Stimulated activated CD4-positive, alpha-beta T cell treated with anti-CD3 and anti-CD28 coated beads, TNF-alpha, amount 100 ng/mL, for 48 hours (primary cell): ENCODE data around the gene FGF21.
"Not testable (repeated sequence)": the region's sequence is repeated elsewhere in the genome, so short reads cannot be mapped to it uniquely, and the experiment has no call there.

Experiments
- DNase-seq, 3 donors: peaks; one replicate each; pipeline ENCODE4 v3.0.0-alpha.2; 2020; ENCODE audit warnings: low read depth in 3 of 3

FGF21 gene

GRCh38 chr19:48751845-48752495 lies 3.4 kb upstream of the FGF21 start:
- no peak for DNase-seq

- no peak for DNase-seq
Measured at GRCh38 chr19:48752496-48753365, 2.6 kb upstream of the FGF21 start, which contains the start of gene FUT1. TSS of gene FUT1 (minus strand) at chr19:48752641. CDS start at chr19:48751281, 1,360 bp downstream.

- no peak for DNase-seq
Measured at GRCh38 chr19:48755787-48756186, 463 bp downstream of the FGF21 start.

GRCh38 chr19:48756212-48756611 lies 888 bp downstream of the FGF21 start:
- no peak for DNase-seq

- no peak for DNase-seq
Measured at GRCh38 chr19:48756686-48757085, 1.4 kb downstream of the FGF21 start.

- no peak for DNase-seq
Measured at GRCh38 chr19:48757089-48757675, 1.9 kb downstream of the FGF21 start.

- no peak for DNase-seq
Measured at GRCh38 chr19:48757741-48758144, 2.4 kb downstream of the FGF21 start.

GRCh38 chr19:48760504-48761205 lies 5.3 kb downstream of the FGF21 start:
- no peak for DNase-seq

- not testable (repeated sequence) for DNase-seq
Measured at GRCh38 chr19:48765816-48766215, 10.5 kb downstream of the FGF21 start.

GRCh38 chr19:48768171-48768753 lies 12.9 kb downstream of the FGF21 start:
- DNase-seq: not testable (repeated sequence)

- no peak for DNase-seq
Measured at GRCh38 chr19:48768994-48769713, 13.8 kb downstream of the FGF21 start.

- no peak for DNase-seq
Measured at GRCh38 chr19:48770266-48770665, 14.9 kb downstream of the FGF21 start.

- DNase-seq: no peak
Measured at GRCh38 chr19:48770734-48771472, 15.6 kb downstream of the FGF21 start.

- no peak for DNase-seq
Measured at GRCh38 chr19:48772503-48772953, 17.2 kb downstream of the FGF21 start.

GRCh38 chr19:48777139-48777538 lies 21.8 kb downstream of the FGF21 start:
- no peak for DNase-seq

GRCh38 chr19:48777720-48778119 lies 22.4 kb downstream of the FGF21 start:
- DNase-seq: no peak

GRCh38 chr19:48779636-48780035 lies 24.3 kb downstream of the FGF21 start:
- no peak for DNase-seq

- no peak for DNase-seq
Measured at GRCh38 chr19:48780631-48781391, 25.5 kb downstream of the FGF21 start.

- no peak for DNase-seq
Measured at GRCh38 chr19:48784527-48784926, 29.2 kb downstream of the FGF21 start.
